GM12865 (cell line): Measurements from ENCODE around the gene CINP.
"Not testable (repeated sequence)": the region's sequence is repeated elsewhere in the genome, so short reads cannot be mapped to it uniquely, and the experiment has no call there.

Source experiments
- DNase-seq: peaks from one replicate; pipeline ENCODE4 v3.0.0; 2010; ENCODE audit warnings: low read depth
- H3K4me3 ChIP-seq: 2 replicates; pipeline ENCODE4 v1.5.1; 2011; ENCODE audit warnings: mild to moderate bottlenecking, low read depth, low read length, control low read depth
- CTCF ChIP-seq: IDR thresholded peaks from 2 replicates; pipeline ENCODE4 v1.5.1; 2011; ENCODE audit warnings: low read length, control low read depth, low read depth, inconsistent platforms; ENCODE audit not compliant: insufficient read depth; ENCODE audit errors: missing control alignments

CINP gene

GRCh38 chr14:102304611-102305506, 57.8 kb downstream of the CINP start, which contains the start of gene MOK:
Gene MOK, minus strand, starts transcription at chr14:102305164. Its CDS starts 196 bp downstream, at chr14:102304968.
- TF ChIP-seq CTCF = no peak
- DNase-seq = peak; percentile 97
- peak within 1 kb of the TSS; percentile 67 for H3K4me3 ChIP-seq

GRCh38 chr14:102303664-102304063, 59.0 kb downstream of the CINP start:
- no peak overlapping the region for H3K4me3 ChIP-seq
- DNase-seq = no peak
- no peak for TF ChIP-seq CTCF

- not testable (repeated sequence) for DNase-seq, H3K4me3 ChIP-seq
These were observed 64.2 kb downstream of the CINP start for GRCh38 chr14:102298303-102299070.
